Right lobe of liver (tissue), 6 donors: ENCODE data around the gene GREM1. TPM values are rescaled to one million over a fixed set of nuclear protein-coding genes. Genes with fewer than 3 reads are reported as not detected.

Experiments used
- ATAC-seq, 4 donors: fragments of 200-7000 bp; cut with Tn5 transposase; one replicate each; pipeline ENCODE4 v1.9.1; 2020; ENCODE audit warnings: mild to moderate bottlenecking in 4 of 4, moderate library complexity in 4 of 4
- DNase-seq, 3 donors: peaks; one replicate each; pipeline ENCODE4 v3.0.0-alpha.2; 2020
- H3K27ac ChIP-seq, 3 donors: fragments of 200-600 bp; one replicate each; pipeline ENCODE4 v1.8.0; 2022
- H3K27me3 ChIP-seq, 2 donors: fragments of 200-600 bp; one replicate each; pipeline ENCODE4 v1.8.0; 2022
- H3K36me3 ChIP-seq, 4 donors: fragments of 200-600 bp; sonication (generic) in 1 of 4; one replicate each; pipeline versions ENCODE4 v1.5.1 to v1.8.0; 2017 to 2022; ENCODE audit warnings: control low read depth in 1 of 4
- H3K4me1 ChIP-seq, 4 donors: fragments of 200-600 bp; sonication (generic) in 1 of 4; one replicate each; pipeline versions ENCODE4 v1.5.1 to v1.8.0; 2017 to 2022; ENCODE audit warnings: control low read depth in 1 of 4
- H3K4me3 ChIP-seq, 3 donors: fragments of 200-600 bp; one replicate each; pipeline ENCODE4 v1.8.0; 2022
- H3K9me3 ChIP-seq, 4 donors: fragments of 200-600 bp; sonication (generic) in 1 of 4; one replicate each; pipeline versions ENCODE4 v1.5.1 to v1.8.0; 2017 to 2022; ENCODE audit warnings: control low read depth in 1 of 4
- CTCF ChIP-seq, 4 donors: fragments of 200-600 bp in 3 of 4; fragments of 450-650 bp in 1 of 4; IDR thresholded peaks; one replicate each; pipeline versions ENCODE4 v1.5.1 to v1.8.0; 2016 to 2022; ENCODE audit warnings: antibody characterized with exemption in 4 of 4, mild to moderate bottlenecking in 2 of 4
- POLR2A ChIP-seq: fragments of 450-650 bp; IDR thresholded peaks from one replicate; pipeline ENCODE4 v1.6.1; 2017; ENCODE audit warnings: antibody characterized with exemption, mild to moderate bottlenecking
- WGBS: methylation state at CpG from one replicate; pipeline ENCODE4 v1.1.6; 2018; ENCODE audit warnings: low coverage, low lambda C conversion rate; ENCODE audit not compliant: insufficient coverage; ENCODE audit errors: missing lambda C conversion rate; 5-methylcytosine and 5-hydroxymethylcytosine counted together
- intact Hi-C, 2 donors: fragments of 100-400 bp; cut with DNase I; formaldehyde crosslinking; loops; one replicate each; pipeline versions ENCODE4 v1.11.2 to v1.14.1; 2022
- total RNA-seq, 6 experiments: library from RNA; depleted of rRNA in 2 of 6; stranded (reverse); fragments of >200 nt in 2 of 6; fragmentation: NEBNext Ultra II Directional in 3 of 6; extraction: Animal tissue kit (Norgen Biotek cat#: 25700) in 3 of 6; gene quantifications; one replicate each; pipeline versions ENCODE4 v1.1.0 to v1.2.4, GENCODE V29; 2016 to 2023
- donor health status: DM: no; HTN: yes; CAD: no.
- donor health status: DM: no; HTN: no; CAD: no.
- donor health status: DM: no; HTN: no; CAD: no.
- donor health status: DM: no; HTN: yes; CAD: no.
- donor health status: DM: no; HTN: yes; CAD: no.

The GREM1 gene
- total RNA-seq, 6 experiments from 2014 or later: 0.16 to 2.4 (median 0.37) TPM; not detected in 1

- TF ChIP-seq POLR2A (no peak), CTCF (IDR thresholded peaks at IDR 0.05) (no peak)
- no peak for DNase-seq
- Histone ChIP-seq H3K4me3 (no peak overlapping the region), H3K4me1 (peaks cover 0 to 23% (median 6%) of the 10 kb centered on the region in 4 donors), H3K36me3 (no peaks in the 10 kb centered on the region), H3K9me3 (no peaks in the 10 kb centered on the region), H3K27me3 (no peaks in the 10 kb centered on the region), H3K27ac (no peak overlapping the region)
- ATAC-seq: no peak
- intact Hi-C loops: no loop called here
- WGBS: 91% methylated on average over 18 of the region's 29 CpGs
Measured at GRCh38 chr15:32671339-32672325, 46.2 kb upstream of the GREM1 start.

GRCh38 chr15:32674681-32675080 lies 43.1 kb upstream of the GREM1 start:
- Histone ChIP-seq H3K4me1 (peaks cover 0 to 28% (median 11%) of the 10 kb centered on the region in 4 donors), H3K27me3 (no peaks in the 10 kb centered on the region), H3K4me3 (no peak overlapping the region), H3K27ac (no peak overlapping the region), H3K36me3 (no peaks in the 10 kb centered on the region), H3K9me3 (no peaks in the 10 kb centered on the region)
- DNase-seq: no peak
- no peak for TF ChIP-seq CTCF (IDR thresholded peaks at IDR 0.05)
- TF ChIP-seq POLR2A: no peak
- no peak for ATAC-seq
- intact Hi-C loops: no loop called here
- WGBS: 85% methylated on average over 2 of the region's 2 CpGs

GRCh38 chr15:32675466-32675865 lies 42.3 kb upstream of the GREM1 start:
- no peaks in the 10 kb centered on the region for H3K9me3 ChIP-seq
- WGBS: 67% methylated on average over 6 of the region's 6 CpGs
- no peak overlapping the region for H3K27ac ChIP-seq
- H3K36me3 ChIP-seq: peaks cover 0 to under 1% (median 0%) of the 10 kb centered on the region in 4 donors
- DNase-seq: no peak
- H3K4me3 ChIP-seq: no peak overlapping the region
- intact Hi-C loops: no loop called here
- no peak for ATAC-seq
- TF ChIP-seq CTCF (IDR thresholded peaks at IDR 0.05): no peak
- peaks cover 0 to 27% (median 7%) of the 10 kb centered on the region in 4 donors for H3K4me1 ChIP-seq
- H3K27me3 ChIP-seq: no peaks in the 10 kb centered on the region

- no peak overlapping the region for H3K4me3 ChIP-seq
- intact Hi-C loops: no loop called here
- WGBS: 45% methylated on average over 2 of the region's 2 CpGs
- peak overlapping the region in 2 of 3 donors; percentile 75 to 83 for H3K27ac ChIP-seq
- TF ChIP-seq CTCF (IDR thresholded peaks at IDR 0.05) (no peak), POLR2A (no peak)
- no peak for DNase-seq
- H3K36me3 ChIP-seq: peaks cover 0 to 5% (median 0%) of the 10 kb centered on the region in 4 donors
- no peaks in the 10 kb centered on the region for H3K27me3 ChIP-seq
- ATAC-seq: peak in 1 of 4 donors; percentile 4
- peaks cover 0 to 26% (median 5%) of the 10 kb centered on the region in 4 donors for H3K4me1 ChIP-seq
- H3K9me3 ChIP-seq: no peaks in the 10 kb centered on the region
Measured at GRCh38 chr15:32676169-32676568, 41.6 kb upstream of the GREM1 start.
